DND-41 (cell line): ENCODE data around the gene HEATR1.

Experiments
- EZH2 ChIP-seq: IDR thresholded peaks from 3 replicates; pipeline ENCODE4 v1.6.1; 2012; ENCODE audit warnings: borderline replicate concordance, low read depth, mild to moderate bottlenecking, moderate library complexity, low read length, inconsistent platforms; ENCODE audit not compliant: severe bottlenecking
- TF ChIP-seq, protein P1 (sequence below): IDR thresholded peaks from 2 replicates; pipeline ENCODE4 v1.5.1; 2012; ENCODE audit warnings: borderline replicate concordance, low read length, moderate library complexity, mild to moderate bottlenecking; ENCODE audit not compliant: poor library complexity, severe bottlenecking; ENCODE audit errors: extremely low read depth

- TF ChIP-seq, protein P1, sequence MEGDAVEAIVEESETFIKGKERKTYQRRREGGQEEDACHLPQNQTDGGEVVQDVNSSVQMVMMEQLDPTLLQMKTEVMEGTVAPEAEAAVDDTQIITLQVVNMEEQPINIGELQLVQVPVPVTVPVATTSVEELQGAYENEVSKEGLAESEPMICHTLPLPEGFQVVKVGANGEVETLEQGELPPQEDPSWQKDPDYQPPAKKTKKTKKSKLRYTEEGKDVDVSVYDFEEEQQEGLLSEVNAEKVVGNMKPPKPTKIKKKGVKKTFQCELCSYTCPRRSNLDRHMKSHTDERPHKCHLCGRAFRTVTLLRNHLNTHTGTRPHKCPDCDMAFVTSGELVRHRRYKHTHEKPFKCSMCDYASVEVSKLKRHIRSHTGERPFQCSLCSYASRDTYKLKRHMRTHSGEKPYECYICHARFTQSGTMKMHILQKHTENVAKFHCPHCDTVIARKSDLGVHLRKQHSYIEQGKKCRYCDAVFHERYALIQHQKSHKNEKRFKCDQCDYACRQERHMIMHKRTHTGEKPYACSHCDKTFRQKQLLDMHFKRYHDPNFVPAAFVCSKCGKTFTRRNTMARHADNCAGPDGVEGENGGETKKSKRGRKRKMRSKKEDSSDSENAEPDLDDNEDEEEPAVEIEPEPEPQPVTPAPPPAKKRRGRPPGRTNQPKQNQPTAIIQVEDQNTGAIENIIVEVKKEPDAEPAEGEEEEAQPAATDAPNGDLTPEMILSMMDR, result no peak
- TF ChIP-seq EZH2, result no peak
These were observed 63.4 kb downstream of the HEATR1 start for GRCh38 chr1:236540813-236541465.
